ENCODE results near the gene ANO2.

The ANO2 gene

GRCh38 chr12:5643266-5643665 lies 301.8 kb downstream of the ANO2 start:
- H3K4me3 ChIP-seq (ENCODE audit: insufficient read depth, low read depth, low read length): no peak overlapping the region
- WGBS, 2 experiments: 90 to 98% methylated on average over 2 of the region's 2 CpGs
- H3K27me3 ChIP-seq (ENCODE audit: control insufficient read depth, insufficient read depth, low read length, poor library complexity, severe bottlenecking): no peaks in the 10 kb centered on the region
- H3K4me1 ChIP-seq (ENCODE audit: control insufficient read depth, insufficient read depth, low read length): no peaks in the 10 kb centered on the region
- H3K36me3 ChIP-seq (ENCODE audit: control insufficient read depth, insufficient read depth, low read length): no peaks in the 10 kb centered on the region
- no peaks in the 10 kb centered on the region for H3K9me3 ChIP-seq (ENCODE audit: control insufficient read depth, low read length)
- H3K27ac ChIP-seq (ENCODE audit: insufficient read depth, low read depth, low read length, poor library complexity, severe bottlenecking): no peak overlapping the region

- Histone ChIP-seq H3K36me3 (ENCODE audit: control insufficient read depth, insufficient read depth, low read length) (no peaks in the 10 kb centered on the region), H3K27me3 (ENCODE audit: control insufficient read depth, insufficient read depth, low read length, poor library complexity, severe bottlenecking) (no peaks in the 10 kb centered on the region), H3K9me3 (ENCODE audit: control insufficient read depth, low read length) (no peaks in the 10 kb centered on the region), H3K4me3 (ENCODE audit: insufficient read depth, low read depth, low read length) (no peak overlapping the region), H3K4me1 (ENCODE audit: control insufficient read depth, insufficient read depth, low read length) (peaks cover 8% of the 10 kb centered on the region), H3K27ac (ENCODE audit: insufficient read depth, low read depth, low read length, poor library complexity, severe bottlenecking) (no peak overlapping the region)
- 82 to 87% methylated on average over 4 of the region's 4 CpGs for WGBS, 2 experiments
These were observed 307.4 kb downstream of the ANO2 start for GRCh38 chr12:5637698-5638097.

GRCh38 chr12:5636907-5637306 lies 308.2 kb downstream of the ANO2 start:
- 89 to 95% methylated on average over 4 of the region's 4 CpGs for WGBS, 2 experiments
- H3K4me1 ChIP-seq (ENCODE audit: control insufficient read depth, insufficient read depth, low read length): peaks cover 8% of the 10 kb centered on the region
- no peaks in the 10 kb centered on the region for H3K27me3 ChIP-seq (ENCODE audit: control insufficient read depth, insufficient read depth, low read length, poor library complexity, severe bottlenecking)
- H3K4me3 ChIP-seq (ENCODE audit: insufficient read depth, low read depth, low read length): no peak overlapping the region
- no peaks in the 10 kb centered on the region for H3K36me3 ChIP-seq (ENCODE audit: control insufficient read depth, insufficient read depth, low read length)
- H3K9me3 ChIP-seq (ENCODE audit: control insufficient read depth, low read length): no peaks in the 10 kb centered on the region
- H3K27ac ChIP-seq (ENCODE audit: insufficient read depth, low read depth, low read length, poor library complexity, severe bottlenecking): no peak overlapping the region

GRCh38 chr12:5633106-5633505 lies 312.0 kb downstream of the ANO2 start:
- 90 to 100% methylated on average over 3 of the region's 3 CpGs for WGBS, 2 experiments
- Histone ChIP-seq H3K9me3 (ENCODE audit: control insufficient read depth, low read length) (no peaks in the 10 kb centered on the region), H3K27me3 (ENCODE audit: control insufficient read depth, insufficient read depth, low read length, poor library complexity, severe bottlenecking) (no peaks in the 10 kb centered on the region), H3K36me3 (ENCODE audit: control insufficient read depth, insufficient read depth, low read length) (no peaks in the 10 kb centered on the region), H3K4me3 (ENCODE audit: insufficient read depth, low read depth, low read length) (no peak overlapping the region), H3K27ac (ENCODE audit: insufficient read depth, low read depth, low read length, poor library complexity, severe bottlenecking) (no peak overlapping the region), H3K4me1 (ENCODE audit: control insufficient read depth, insufficient read depth, low read length) (peaks cover 8% of the 10 kb centered on the region)

- Histone ChIP-seq H3K27ac (ENCODE audit: insufficient read depth, low read depth, low read length, poor library complexity, severe bottlenecking) (no peak overlapping the region), H3K36me3 (ENCODE audit: control insufficient read depth, insufficient read depth, low read length) (no peaks in the 10 kb centered on the region), H3K4me1 (ENCODE audit: control insufficient read depth, insufficient read depth, low read length) (peaks cover 8% of the 10 kb centered on the region), H3K27me3 (ENCODE audit: control insufficient read depth, insufficient read depth, low read length, poor library complexity, severe bottlenecking) (no peaks in the 10 kb centered on the region), H3K9me3 (ENCODE audit: control insufficient read depth, low read length) (no peaks in the 10 kb centered on the region), H3K4me3 (ENCODE audit: insufficient read depth, low read depth, low read length) (no peak overlapping the region)
- 97 to 100% methylated on average over 1 to 2 of the region's 2 CpGs for WGBS, 2 experiments
These were observed 312.6 kb downstream of the ANO2 start for GRCh38 chr12:5632453-5632852.

GRCh38 chr12:5631497-5631896 lies 313.6 kb downstream of the ANO2 start:
- H3K4me3 ChIP-seq (ENCODE audit: insufficient read depth, low read depth, low read length): no peak overlapping the region
- no peaks in the 10 kb centered on the region for H3K9me3 ChIP-seq (ENCODE audit: control insufficient read depth, low read length)
- WGBS, 2 experiments: 86% methylated on average over 5 of the region's 5 CpGs
- no peak overlapping the region for H3K27ac ChIP-seq (ENCODE audit: insufficient read depth, low read depth, low read length, poor library complexity, severe bottlenecking)
- no peaks in the 10 kb centered on the region for H3K36me3 ChIP-seq (ENCODE audit: control insufficient read depth, insufficient read depth, low read length)
- H3K4me1 ChIP-seq (ENCODE audit: control insufficient read depth, insufficient read depth, low read length): no peaks in the 10 kb centered on the region
- H3K27me3 ChIP-seq (ENCODE audit: control insufficient read depth, insufficient read depth, low read length, poor library complexity, severe bottlenecking): no peaks in the 10 kb centered on the region

- H3K27ac ChIP-seq (ENCODE audit: insufficient read depth, low read depth, low read length, poor library complexity, severe bottlenecking): no peak overlapping the region
- no peaks in the 10 kb centered on the region for H3K36me3 ChIP-seq (ENCODE audit: control insufficient read depth, insufficient read depth, low read length)
- no peaks in the 10 kb centered on the region for H3K27me3 ChIP-seq (ENCODE audit: control insufficient read depth, insufficient read depth, low read length, poor library complexity, severe bottlenecking)
- 95 to 97% methylated on average over 4 of the region's 4 CpGs for WGBS, 2 experiments
- no peaks in the 10 kb centered on the region for H3K4me1 ChIP-seq (ENCODE audit: control insufficient read depth, insufficient read depth, low read length)
- H3K9me3 ChIP-seq (ENCODE audit: control insufficient read depth, low read length): no peaks in the 10 kb centered on the region
- no peak overlapping the region for H3K4me3 ChIP-seq (ENCODE audit: insufficient read depth, low read depth, low read length)
These were observed 314.3 kb downstream of the ANO2 start for GRCh38 chr12:5630726-5631125.

- Histone ChIP-seq H3K4me3 (ENCODE audit: insufficient read depth, low read depth, low read length) (no peak overlapping the region), H3K27me3 (ENCODE audit: control insufficient read depth, insufficient read depth, low read length, poor library complexity, severe bottlenecking) (no peaks in the 10 kb centered on the region), H3K36me3 (ENCODE audit: control insufficient read depth, insufficient read depth, low read length) (no peaks in the 10 kb centered on the region), H3K9me3 (ENCODE audit: control insufficient read depth, low read length) (no peaks in the 10 kb centered on the region), H3K27ac (ENCODE audit: insufficient read depth, low read depth, low read length, poor library complexity, severe bottlenecking) (no peak overlapping the region), H3K4me1 (ENCODE audit: control insufficient read depth, insufficient read depth, low read length) (peaks cover 3% of the 10 kb centered on the region)
- WGBS, 2 experiments: 93 to 96% methylated on average over 8 of the region's 8 CpGs
These were observed 316.6 kb downstream of the ANO2 start for GRCh38 chr12:5628501-5628900.

- H3K27me3 ChIP-seq (ENCODE audit: control insufficient read depth, insufficient read depth, low read length, poor library complexity, severe bottlenecking): no peaks in the 10 kb centered on the region
- peaks cover 6% of the 10 kb centered on the region for H3K4me1 ChIP-seq (ENCODE audit: control insufficient read depth, insufficient read depth, low read length)
- no peak overlapping the region for H3K27ac ChIP-seq (ENCODE audit: insufficient read depth, low read depth, low read length, poor library complexity, severe bottlenecking)
- H3K9me3 ChIP-seq (ENCODE audit: control insufficient read depth, low read length): no peaks in the 10 kb centered on the region
- H3K4me3 ChIP-seq (ENCODE audit: insufficient read depth, low read depth, low read length): no peak overlapping the region
- WGBS, 2 experiments: 80 to 82% methylated on average over 8 of the region's 8 CpGs
- H3K36me3 ChIP-seq (ENCODE audit: control insufficient read depth, insufficient read depth, low read length): no peaks in the 10 kb centered on the region
These were observed 317.9 kb downstream of the ANO2 start for GRCh38 chr12:5627053-5627630.

- Histone ChIP-seq H3K27ac (ENCODE audit: insufficient read depth, low read depth, low read length, poor library complexity, severe bottlenecking) (no peak overlapping the region), H3K27me3 (ENCODE audit: control insufficient read depth, insufficient read depth, low read length, poor library complexity, severe bottlenecking) (no peaks in the 10 kb centered on the region), H3K36me3 (ENCODE audit: control insufficient read depth, insufficient read depth, low read length) (no peaks in the 10 kb centered on the region), H3K4me3 (ENCODE audit: insufficient read depth, low read depth, low read length) (no peak overlapping the region), H3K9me3 (ENCODE audit: control insufficient read depth, low read length) (no peaks in the 10 kb centered on the region), H3K4me1 (ENCODE audit: control insufficient read depth, insufficient read depth, low read length) (peaks cover 10% of the 10 kb centered on the region)
- WGBS, 2 experiments: 92 to 96% methylated on average over 7 of the region's 7 CpGs
These were observed 318.9 kb downstream of the ANO2 start for GRCh38 chr12:5626151-5626550.
